Esophagus muscularis mucosa (tissue), 4 donors: ENCODE data around the gene SLC24A3. TPM values are rescaled to one million over a fixed set of nuclear protein-coding genes. Genes with fewer than 3 reads are reported as not detected.
"Not testable (repeated sequence)": the region's sequence is repeated elsewhere in the genome, so short reads cannot be mapped to it uniquely, and the experiment has no call there.

ENCODE experiments used
- DNase-seq: peaks from one replicate; pipeline ENCODE4 v3.0.0-alpha.2; 2017; ENCODE audit errors: extremely low spot score
- H3K27ac ChIP-seq, 4 donors: fragments of 200-600 bp; sonication (generic); replicated peaks in 1 of 4; 1 replicate in 3 of 4; 2 replicates in 1 of 4; pipeline ENCODE4 v1.5.1; 2016 to 2019; ENCODE audit warnings: mild to moderate bottlenecking in 1 of 4
- H3K27me3 ChIP-seq, 4 donors: fragments of 200-600 bp; sonication (generic); one replicate each; pipeline versions ENCODE4 v1.5.1 to v1.6.0; 2016 to 2019
- H3K36me3 ChIP-seq, 4 donors: fragments of 200-600 bp; sonication (generic); one replicate each; pipeline ENCODE4 v1.5.1; 2016 to 2019
- H3K4me1 ChIP-seq, 4 donors: fragments of 200-600 bp; sonication (generic); one replicate each; pipeline ENCODE4 v1.5.1; 2016 to 2019
- H3K4me3 ChIP-seq, 4 donors: fragments of 200-600 bp; sonication (generic); 1 replicate in 2 of 4; 2 replicates in 2 of 4; pipeline ENCODE4 v1.5.1; 2016 to 2019; ENCODE audit warnings: mild to moderate bottlenecking in 4 of 4, moderate library complexity in 1 of 4
- H3K9me3 ChIP-seq, 4 donors: fragments of 200-600 bp; sonication (generic); 1 replicate in 3 of 4; 2 replicates in 1 of 4; pipeline ENCODE4 v1.5.1; 2016 to 2019
- CTCF ChIP-seq, 3 experiments: fragments of 200-600 bp in 2 of 3; fragments of 450-650 bp in 1 of 3; sonication (generic) in 2 of 3; IDR thresholded peaks; one replicate each; pipeline ENCODE4 v1.5.1; 2017 to 2019; ENCODE audit warnings: antibody characterized with exemption in 3 of 3, mild to moderate bottlenecking in 2 of 3, moderate library complexity in 1 of 3
- EP300 ChIP-seq: sonication (generic); formaldehyde crosslinking; IDR thresholded peaks from one replicate; pipeline ENCODE4 v1.6.1; 2017; ENCODE audit warnings: antibody characterized with exemption
- POLR2A ChIP-seq: fragments of 450-650 bp; IDR thresholded peaks from one replicate; pipeline ENCODE4 v1.6.1; 2017; ENCODE audit warnings: antibody characterized with exemption, moderate library complexity, mild to moderate bottlenecking, low read depth
- POLR2AphosphoS5 ChIP-seq, 2 donors: sonication (generic); formaldehyde crosslinking; IDR thresholded peaks; one replicate each; pipeline ENCODE4 v1.6.1; 2017; ENCODE audit warnings: antibody characterized with exemption in 2 of 2
- WGBS: methylation state at CpG from one replicate; pipeline ENCODE4 v1.1.5; 2018; 5-methylcytosine and 5-hydroxymethylcytosine counted together
- intact Hi-C: fragments of 100-400 bp; cut with DNase I; formaldehyde crosslinking; loops from one replicate; pipeline ENCODE4 v1.15.1; 2023
- total RNA-seq, 4 donors: library from RNA; depleted of rRNA; stranded (reverse); fragments of >200 nt; gene quantifications; one replicate each; pipeline versions ENCODE4 v1.1.0 to v1.2.1, GENCODE V29; 2016

Gene SLC24A3
- total RNA-seq, 4 donors from 2014 or later = 4.6 to 11.5 (median 6.6) TPM

GRCh38 chr20:19671374-19671773 is 458.9 kb downstream of the SLC24A3 start:
- no peak overlapping the region for H3K27ac ChIP-seq
- H3K27me3 ChIP-seq = no peaks in the 10 kb centered on the region
- H3K4me3 ChIP-seq = no peak overlapping the region
- DNase-seq = no peak
- intact Hi-C loops = no loop called here
- H3K9me3 ChIP-seq = no peaks in the 10 kb centered on the region
- peaks cover 0 to 5% (median 0%) of the 10 kb centered on the region in 4 donors for H3K4me1 ChIP-seq
- no peaks in the 10 kb centered on the region for H3K36me3 ChIP-seq
- WGBS = 76% methylated on average over 1 of the region's 1 CpG
- no peak for TF ChIP-seq CTCF (IDR thresholded peaks at IDR 0.05)
- TF ChIP-seq EP300 = no peak
- TF ChIP-seq POLR2A = no peak
- TF ChIP-seq POLR2AphosphoS5 (IDR thresholded peaks at IDR 0.05) = no peak

- Histone ChIP-seq H3K9me3 (no peaks in the 10 kb centered on the region), H3K36me3 (no peaks in the 10 kb centered on the region), H3K27ac (no peak overlapping the region), H3K4me3 (no peak overlapping the region), H3K4me1 (peaks cover 0 to 5% (median 0%) of the 10 kb centered on the region in 4 donors), H3K27me3 (no peaks in the 10 kb centered on the region)
- no peak for DNase-seq
- TF ChIP-seq EP300 = no peak
- no peak for TF ChIP-seq POLR2AphosphoS5 (IDR thresholded peaks at IDR 0.05)
- TF ChIP-seq POLR2A = no peak
- no peak for TF ChIP-seq CTCF (IDR thresholded peaks at IDR 0.05)
- WGBS = 71% methylated on average over 5 of the region's 5 CpGs
- intact Hi-C loops = no loop called here
Observed at GRCh38 chr20:19672498-19672897, 460.1 kb downstream of the SLC24A3 start.

- intact Hi-C loops = no loop called here
- H3K9me3 ChIP-seq = no peaks in the 10 kb centered on the region
Observed at GRCh38 chr20:19673575-19673974, 461.1 kb downstream of the SLC24A3 start.

GRCh38 chr20:19676202-19676601 is 463.8 kb downstream of the SLC24A3 start:
- Histone ChIP-seq H3K4me3 (no peak overlapping the region), H3K9me3 (no peaks in the 10 kb centered on the region), H3K4me1 (peaks cover 0 to 5% (median 0%) of the 10 kb centered on the region in 4 donors), H3K27me3 (no peaks in the 10 kb centered on the region), H3K36me3 (no peaks in the 10 kb centered on the region), H3K27ac (no peak overlapping the region)
- TF ChIP-seq CTCF (IDR thresholded peaks at IDR 0.05) = no peak
- no peak for TF ChIP-seq POLR2AphosphoS5 (IDR thresholded peaks at IDR 0.05)
- TF ChIP-seq EP300 = no peak
- TF ChIP-seq POLR2A = no peak
- no peak for DNase-seq
- WGBS = 84% methylated on average over 4 of the region's 4 CpGs
- intact Hi-C loops = no loop called here

More at GRCh38 chr20:19673575-19673974, 461.1 kb downstream of the SLC24A3 start:
- no peak for TF ChIP-seq POLR2A
- TF ChIP-seq CTCF (IDR thresholded peaks at IDR 0.05) = no peak
- no peak for TF ChIP-seq EP300
- no peak for TF ChIP-seq POLR2AphosphoS5 (IDR thresholded peaks at IDR 0.05)
- no peak for DNase-seq
- Histone ChIP-seq H3K27ac (no peak overlapping the region), H3K27me3 (no peaks in the 10 kb centered on the region), H3K4me1 (peaks cover 0 to 5% (median 0%) of the 10 kb centered on the region in 4 donors), H3K4me3 (no peak overlapping the region), H3K36me3 (no peaks in the 10 kb centered on the region)

GRCh38 chr20:19677336-19677735 is 464.9 kb downstream of the SLC24A3 start:
- H3K4me3 ChIP-seq = no peak overlapping the region

GRCh38 chr20:19678591-19678990 is 466.1 kb downstream of the SLC24A3 start:
- intact Hi-C loops, H3K9me3 ChIP-seq, DNase-seq, H3K36me3 ChIP-seq, H3K27me3 ChIP-seq, H3K27ac ChIP-seq, H3K4me1 ChIP-seq, H3K4me3 ChIP-seq: not testable (repeated sequence)
- 89% methylated on average over 10 of the region's 38 CpGs for WGBS

More at GRCh38 chr20:19677336-19677735, 464.9 kb downstream of the SLC24A3 start:
- Histone ChIP-seq H3K36me3 (no peaks in the 10 kb centered on the region), H3K4me1 (peaks cover 0 to 5% (median 0%) of the 10 kb centered on the region in 4 donors), H3K9me3 (no peaks in the 10 kb centered on the region), H3K27me3 (no peaks in the 10 kb centered on the region), H3K27ac (no peak overlapping the region)
- intact Hi-C loops = no loop called here
- TF ChIP-seq EP300 = no peak
- TF ChIP-seq POLR2A = no peak
- TF ChIP-seq POLR2AphosphoS5 (IDR thresholded peaks at IDR 0.05) = no peak
- no peak for TF ChIP-seq CTCF (IDR thresholded peaks at IDR 0.05)
- WGBS = 75% methylated on average over 5 of the region's 5 CpGs
- no peak for DNase-seq
